Erythroblast (primary cell): ENCODE measurements around the gene ABCA9.

ENCODE experiments used
- GATA1 ChIP-seq: IDR thresholded peaks from 2 replicates; pipeline ENCODE4 v1.6.1; 2011; ENCODE audit warnings: low read depth, mild to moderate bottlenecking, control low read depth, low read length, moderate library complexity
- POLR2A ChIP-seq: IDR thresholded peaks from 2 replicates; pipeline ENCODE4 v1.6.1; 2011; ENCODE audit warnings: mild to moderate bottlenecking, low read length

DNA sequence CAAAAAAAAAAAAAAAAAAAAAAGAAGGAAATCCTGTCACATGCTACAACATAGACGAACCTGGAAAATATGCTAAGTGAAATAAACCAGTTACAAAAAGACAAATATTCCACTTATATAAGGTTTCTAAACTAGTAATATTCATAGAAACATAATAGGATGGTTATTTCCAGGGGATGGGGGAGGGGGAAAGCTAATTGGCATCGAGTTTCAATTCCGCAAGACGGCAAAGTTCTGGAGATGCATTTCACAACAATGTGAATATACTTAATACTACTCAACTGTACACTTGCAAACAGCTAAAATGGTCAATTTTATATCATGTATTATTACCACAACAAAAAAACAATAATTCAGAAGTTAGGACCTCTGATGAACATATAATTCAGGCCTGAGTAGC, 37.9 kb upstream of the ABCA9 start:
- TF ChIP-seq POLR2A: no peak
- no peak for TF ChIP-seq GATA1
